Mesothelial cell of epicardium (in vitro differentiated cells): ENCODE measurements around the gene DDX1. TPM values are rescaled to one million over a fixed set of nuclear protein-coding genes. Genes with fewer than 3 reads are reported as not detected.
A peak's percentile ranks its signal among the peaks of the same experiment; 100 is the strongest.

Experiments used
- DNase-seq, 2 experiments: peaks; one replicate each; pipeline ENCODE4 v3.0.0; 2021; ENCODE audit warnings: low spot score in 2 of 2; ENCODE audit not compliant: unreplicated experiment in 2 of 2
- H3K27ac Mint-ChIP-seq: 2 replicates; pipeline ENCODE4 v1.8.0; 2021; ENCODE audit warnings: mixed read lengths
- H3K27me3 Mint-ChIP-seq: 2 replicates; pipeline ENCODE4 v1.8.0; 2021; ENCODE audit warnings: low read depth, mixed read lengths
- H3K36me3 Mint-ChIP-seq: 2 replicates; pipeline ENCODE4 v1.8.0; 2021; ENCODE audit warnings: mixed read lengths
- H3K4me1 Mint-ChIP-seq: 2 replicates; pipeline ENCODE4 v1.8.0; 2021; ENCODE audit warnings: mixed read lengths
- H3K4me3 Mint-ChIP-seq: 2 replicates; pipeline ENCODE4 v1.8.0; 2021; ENCODE audit warnings: mild to moderate bottlenecking, moderate library complexity, mixed read lengths
- H3K9me3 Mint-ChIP-seq: 2 replicates; pipeline ENCODE4 v1.8.0; 2021; ENCODE audit warnings: mixed read lengths
- CTCF ChIP-seq: fragments of 200-600 bp; sonication (generic); IDR thresholded peaks from one replicate; pipeline ENCODE4 v1.5.0; 2021; ENCODE audit warnings: antibody characterized with exemption; ENCODE audit not compliant: unreplicated experiment
- total RNA-seq: library from RNA; stranded (reverse); gene quantifications from 3 replicates; pipeline ENCODE4 v1.2.1, GENCODE V29; 2021

Gene DDX1
- total RNA-seq, 1 donor from 2014 or later = 88.9 TPM

- no peak overlapping the region for H3K27ac Mint-ChIP-seq
- H3K36me3 Mint-ChIP-seq = no peaks in the 10 kb centered on the region
- no peak for TF ChIP-seq CTCF
Observed at GRCh38 chr2:15584316-15584715, 7.4 kb upstream of the DDX1 start.

GRCh38 chr2:15584767-15585469 lies 6.8 kb upstream of the DDX1 start:
- H3K9me3 Mint-ChIP-seq = no peaks in the 10 kb centered on the region
- peaks cover 3% of the 10 kb centered on the region for H3K27me3 Mint-ChIP-seq
- no peak overlapping the region for H3K27ac Mint-ChIP-seq
- no peaks in the 10 kb centered on the region for H3K4me1 Mint-ChIP-seq
- TF ChIP-seq CTCF = no peak
- no peak for DNase-seq
- no peaks in the 10 kb centered on the region for H3K36me3 Mint-ChIP-seq
- H3K4me3 Mint-ChIP-seq = no peak overlapping the region

More at GRCh38 chr2:15584316-15584715, 7.4 kb upstream of the DDX1 start:
- no peak for DNase-seq
- H3K9me3 Mint-ChIP-seq = no peaks in the 10 kb centered on the region
- no peak overlapping the region for H3K4me3 Mint-ChIP-seq
- no peaks in the 10 kb centered on the region for H3K4me1 Mint-ChIP-seq
- peaks cover 3% of the 10 kb centered on the region for H3K27me3 Mint-ChIP-seq

- Mint-ChIP-seq H3K4me3 (no peak overlapping the region), H3K9me3 (no peaks in the 10 kb centered on the region), H3K4me1 (peaks cover 13% of the 10 kb centered on the region), H3K27ac (no peak overlapping the region), H3K27me3 (peaks cover 3% of the 10 kb centered on the region), H3K36me3 (no peaks in the 10 kb centered on the region)
- peak; percentile 56 for TF ChIP-seq CTCF
- DNase-seq = peak; percentile 31 to 68
Observed at GRCh38 chr2:15588329-15588919, 3.2 kb upstream of the DDX1 start.

GRCh38 chr2:15591373-15591691 lies 336 bp upstream of the DDX1 start:
- H3K27me3 Mint-ChIP-seq = no peaks in the 10 kb centered on the region
- no peaks in the 10 kb centered on the region for H3K9me3 Mint-ChIP-seq
- DNase-seq = no peak
- H3K36me3 Mint-ChIP-seq = peaks cover 15% of the 10 kb centered on the region
- peak overlapping the region; percentile 93 for H3K4me3 Mint-ChIP-seq
- H3K27ac Mint-ChIP-seq = peak overlapping the region; percentile 94
- TF ChIP-seq CTCF = no peak
- H3K4me1 Mint-ChIP-seq = peaks cover 19% of the 10 kb centered on the region

- Mint-ChIP-seq H3K36me3 (peaks cover 25% of the 10 kb centered on the region), H3K9me3 (no peaks in the 10 kb centered on the region), H3K27ac (peak overlapping the region; percentile 94)
Observed at GRCh38 chr2:15593327-15593705, 1.6 kb downstream of the DDX1 start.

More at GRCh38 chr2:15593327-15593705, 1.6 kb downstream of the DDX1 start:
- Mint-ChIP-seq H3K27me3 (no peaks in the 10 kb centered on the region), H3K4me1 (peaks cover 19% of the 10 kb centered on the region), H3K4me3 (peak overlapping the region; percentile 93)
- TF ChIP-seq CTCF = no peak
- DNase-seq = no peak
